GM19025 (cell line): ENCODE measurements around the gene LNPEP.

Experiments used
- ATAC-seq: cut with Tn5 transposase; IDR thresholded peaks from one replicate; pipeline ENCODE4 v1.9.1; 2021; ENCODE audit warnings: mild to moderate bottlenecking, low read depth, moderate library complexity; ENCODE audit not compliant: unreplicated experiment

LNPEP gene

GRCh38 chr5:96994493-96994892 lies 58.6 kb downstream of the LNPEP start:
- no peak for ATAC-seq

GRCh38 chr5:96995419-96995818 lies 59.5 kb downstream of the LNPEP start:
- no peak for ATAC-seq

DNA sequence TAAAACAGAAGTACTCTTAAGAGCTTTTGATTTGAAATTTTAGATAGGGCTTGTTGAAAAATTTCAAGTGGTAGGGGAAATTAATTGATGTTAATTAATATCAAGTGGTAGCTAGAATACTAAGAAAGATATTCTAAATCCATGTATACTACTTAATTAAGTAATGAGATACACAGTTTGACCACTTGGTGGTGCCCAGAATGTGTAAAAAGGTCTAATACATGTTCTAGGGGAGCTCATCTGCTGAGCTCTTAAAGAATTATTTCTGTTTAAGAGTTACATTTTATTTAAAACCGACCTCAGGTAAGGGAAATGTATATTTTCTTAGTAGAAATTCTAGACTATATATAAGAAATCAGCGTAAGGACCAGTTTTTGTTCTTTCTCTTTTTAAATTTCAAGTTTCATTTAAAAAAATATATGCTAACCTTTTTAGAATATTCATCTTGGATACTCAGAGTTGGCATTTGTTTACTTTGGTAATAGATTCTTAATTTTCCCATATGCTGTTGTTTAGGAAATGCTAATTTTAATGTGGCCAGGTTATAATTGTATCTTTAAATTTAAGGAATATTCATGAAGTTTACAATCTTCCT lies 61.5 kb downstream of the LNPEP start:
- no peak for ATAC-seq

GRCh38 chr5:96999856-97000255 lies 64.0 kb downstream of the LNPEP start:
- ATAC-seq: no peak

DNA sequence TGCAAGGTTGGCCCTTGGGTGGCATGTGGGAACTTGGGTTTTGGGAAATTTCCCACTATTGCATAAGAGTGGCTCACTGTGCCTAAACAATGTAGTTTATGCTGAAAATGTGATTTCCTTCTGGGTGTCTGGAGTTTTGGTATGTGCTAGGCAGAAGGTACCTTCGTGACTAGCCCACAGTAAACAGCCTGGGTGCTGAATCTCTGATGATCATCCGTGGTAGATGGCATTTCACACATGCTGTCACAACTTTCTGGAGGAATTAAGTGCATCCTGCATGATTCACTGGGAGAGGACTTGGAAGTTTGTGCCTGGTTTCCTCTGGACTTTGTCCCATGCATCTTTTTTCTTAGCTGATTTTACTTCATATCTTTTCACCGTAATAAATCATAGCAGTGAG lies 64.5 kb downstream of the LNPEP start:
- no peak for ATAC-seq

GRCh38 chr5:97002983-97003382 lies 67.1 kb downstream of the LNPEP start:
- ATAC-seq: no peak

- no peak for ATAC-seq
Measured at GRCh38 chr5:97004423-97005060, 68.7 kb downstream of the LNPEP start.

- no peak for ATAC-seq
Measured at GRCh38 chr5:97006454-97007060, 70.7 kb downstream of the LNPEP start.

DNA sequence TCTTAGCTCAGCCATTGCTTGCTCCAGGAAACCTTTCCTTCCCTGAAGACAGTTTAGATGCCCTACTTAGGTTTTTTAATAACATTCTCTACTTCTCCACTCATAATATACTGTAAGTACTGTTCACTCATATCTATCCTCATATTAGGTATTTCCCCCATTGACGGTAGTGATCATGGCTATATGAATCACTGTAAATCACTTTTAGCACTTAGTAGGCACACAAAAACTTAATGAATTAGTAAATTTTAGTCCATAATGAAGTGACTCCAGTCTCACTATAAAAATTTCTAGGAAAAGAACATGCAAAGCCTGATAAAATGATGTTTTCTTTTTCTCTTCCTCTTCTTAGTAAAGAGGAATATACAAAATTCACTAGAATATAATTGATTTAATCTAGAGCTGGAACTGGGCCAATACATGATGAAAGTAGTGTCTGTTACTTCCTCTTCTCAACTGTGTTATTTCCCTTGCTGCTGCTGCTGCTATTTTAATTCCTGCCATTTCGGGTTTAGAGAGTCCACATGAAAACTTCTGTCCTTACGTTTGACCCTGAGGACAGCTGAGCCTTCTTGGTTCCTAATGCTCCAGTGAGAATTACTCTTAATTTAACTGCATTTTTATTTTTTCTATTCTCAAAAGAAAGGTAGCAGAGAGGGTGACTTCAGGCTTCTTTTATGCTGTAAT lies 73.5 kb downstream of the LNPEP start:
- ATAC-seq: no peak

DNA sequence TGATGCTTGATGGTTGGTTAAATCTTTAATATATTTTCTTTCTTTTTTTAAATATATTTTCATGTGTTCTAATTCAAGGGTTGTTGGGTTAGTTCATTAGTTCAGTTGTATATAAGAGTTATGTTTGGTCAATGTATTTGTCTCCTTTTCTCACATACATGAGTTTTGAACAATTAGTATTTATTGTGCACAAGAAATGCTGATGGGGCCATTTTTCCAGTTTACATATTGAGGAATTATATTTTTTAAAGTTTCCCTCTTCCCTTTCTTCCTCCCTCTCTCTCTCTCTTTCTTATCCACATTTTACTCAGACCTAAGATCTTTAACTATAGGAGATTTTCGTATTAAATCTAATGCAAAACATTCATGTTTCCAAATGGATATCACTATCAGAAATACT lies 74.0 kb downstream of the LNPEP start:
- no peak for ATAC-seq

DNA sequence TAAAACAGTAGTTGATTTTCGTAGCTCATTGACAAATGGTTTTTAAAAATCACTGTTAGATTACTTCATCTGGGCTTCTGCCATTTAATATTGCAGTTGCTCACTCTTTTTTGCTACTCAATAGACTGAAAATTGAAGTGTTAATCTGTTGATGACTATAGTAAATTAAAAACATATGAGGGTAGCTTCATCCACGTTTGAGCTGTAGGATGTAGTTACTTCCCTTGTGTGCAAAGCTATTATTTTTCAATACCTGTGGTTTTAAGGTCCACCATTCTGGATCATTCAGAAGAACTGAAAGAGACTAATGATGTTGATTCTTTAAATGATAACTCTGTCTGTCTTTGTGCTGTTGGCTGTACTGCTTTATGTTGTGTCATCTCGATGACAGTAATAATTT lies 74.7 kb downstream of the LNPEP start:
- ATAC-seq: no peak

- ATAC-seq: no peak
Measured at GRCh38 chr5:97011567-97011966, 75.7 kb downstream of the LNPEP start.

DNA sequence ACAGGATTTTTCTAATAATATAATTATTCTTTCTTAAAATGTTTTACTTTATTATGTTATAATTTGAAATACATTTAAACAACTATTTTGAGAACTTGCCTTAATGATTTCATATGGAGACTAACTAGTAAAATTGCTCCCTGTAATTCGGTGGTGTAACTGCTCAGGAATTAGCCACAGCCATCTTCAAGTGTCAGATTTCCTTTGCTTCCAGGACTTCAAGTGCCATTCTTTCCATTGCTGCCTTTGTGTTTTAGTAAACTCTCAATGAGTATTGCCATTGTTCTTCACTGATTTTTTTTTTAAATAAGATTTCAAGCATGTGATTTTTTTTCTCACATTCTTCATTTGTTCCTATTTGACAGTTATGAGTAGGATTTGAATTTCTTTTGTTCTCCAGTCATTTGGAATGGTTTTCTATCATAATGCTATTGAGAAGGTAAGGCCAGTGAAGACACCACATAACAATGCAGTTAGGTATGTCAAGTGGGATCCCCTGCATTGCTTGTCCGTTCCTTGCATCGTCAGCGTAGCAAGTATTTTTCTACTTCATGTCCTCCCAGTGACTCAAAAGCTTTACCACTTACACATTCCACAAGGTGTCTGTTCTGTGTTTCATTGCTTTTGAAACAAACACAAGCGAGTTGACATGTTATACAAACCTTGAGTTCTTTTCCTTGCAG lies 83.7 kb downstream of the LNPEP start:
- ATAC-seq: no peak

DNA sequence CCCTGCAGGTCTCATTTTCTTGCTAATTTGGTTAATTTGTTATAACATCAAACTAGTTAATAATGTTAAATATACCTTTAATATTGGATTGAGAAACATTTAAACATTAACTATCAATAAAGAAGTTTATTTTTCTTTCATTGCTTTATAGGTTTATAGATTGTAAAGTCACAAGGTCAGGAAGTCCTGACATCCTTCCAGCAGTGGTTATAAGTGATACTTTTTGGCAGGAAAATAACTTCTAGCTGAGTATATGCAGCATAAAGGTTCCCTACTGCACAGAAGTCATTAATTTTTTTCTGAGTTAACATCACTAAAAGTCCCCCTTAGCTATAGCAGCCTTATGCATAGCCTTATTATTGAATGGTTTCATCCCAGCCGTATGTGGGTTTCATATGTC lies 85.5 kb downstream of the LNPEP start:
- ATAC-seq: no peak

DNA sequence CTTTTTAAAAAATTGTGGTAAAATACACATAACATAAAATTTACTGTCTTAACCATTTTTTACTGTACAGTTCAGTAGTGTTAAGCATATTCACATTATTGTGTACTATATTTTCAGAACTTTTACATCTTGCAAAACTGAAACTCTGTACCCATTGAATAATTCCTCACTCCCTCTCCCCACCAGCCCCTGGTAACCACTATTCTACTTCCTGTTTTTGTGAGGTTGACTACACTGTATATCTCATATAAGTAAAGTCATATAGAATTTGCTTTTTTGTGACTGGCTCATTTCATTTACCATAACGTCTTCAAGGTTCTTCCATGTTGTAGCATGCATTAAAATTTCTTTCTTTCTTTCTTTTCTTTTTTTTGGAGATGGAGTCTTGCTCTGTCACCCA lies 87.0 kb downstream of the LNPEP start:
- ATAC-seq: no peak

DNA sequence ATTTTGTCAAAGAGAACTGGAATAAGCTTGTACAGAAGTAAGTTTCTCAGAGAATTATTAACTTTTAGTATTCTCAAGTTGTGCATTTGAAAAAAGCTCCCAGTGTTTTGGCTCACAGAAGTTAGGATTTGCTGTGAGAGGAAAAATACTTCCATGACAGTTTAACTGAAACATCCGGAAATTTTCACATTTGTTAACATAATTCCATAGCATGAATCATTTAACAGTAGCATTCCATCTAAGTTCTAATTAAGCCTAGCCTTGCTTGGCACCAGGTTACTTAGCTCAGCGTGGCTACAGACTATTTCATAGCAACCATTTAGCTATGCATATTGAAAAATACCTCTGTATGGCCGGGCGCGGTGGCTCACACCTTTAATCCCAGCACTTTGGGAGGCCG lies 90.8 kb downstream of the LNPEP start:
- no peak for ATAC-seq

DNA sequence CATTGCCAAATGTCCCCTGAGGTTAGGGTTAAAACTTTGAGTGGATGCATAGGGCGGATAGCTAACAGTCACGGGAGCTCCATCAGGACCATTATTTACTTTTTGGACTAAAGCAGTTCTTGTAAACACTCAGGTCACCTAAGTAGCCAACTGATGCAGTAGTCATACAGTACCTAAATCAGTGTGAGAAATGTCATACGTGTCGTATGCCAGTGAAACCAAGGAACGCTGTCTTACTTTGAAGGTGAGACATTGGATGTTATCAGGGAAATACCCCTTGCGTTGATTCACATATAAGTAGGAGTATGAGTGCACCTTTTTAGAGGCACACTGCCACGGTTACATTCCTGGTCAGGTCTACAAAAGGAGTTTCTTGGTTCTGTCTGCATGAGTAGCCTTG lies 101.9 kb downstream of the LNPEP start:
- ATAC-seq: no peak

DNA sequence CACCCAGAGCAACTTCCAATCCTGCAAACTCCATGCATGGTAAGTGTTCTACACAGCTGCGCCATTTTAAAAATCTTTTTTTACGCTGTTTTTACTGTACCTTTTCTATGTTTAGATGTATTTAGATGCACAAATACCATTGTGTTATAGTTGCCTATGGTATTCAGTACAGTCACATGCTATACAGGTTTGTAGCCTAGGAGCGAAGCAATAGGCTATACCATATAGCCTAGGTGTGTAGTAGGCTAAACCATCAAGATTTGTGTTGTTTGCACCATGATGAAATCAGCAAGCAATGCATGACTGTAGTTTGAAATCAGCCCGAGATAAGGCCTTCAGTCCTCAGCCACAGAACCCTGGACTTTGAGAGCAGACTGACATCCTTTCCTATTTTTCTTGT lies 105.4 kb downstream of the LNPEP start:
- ATAC-seq: no peak

DNA sequence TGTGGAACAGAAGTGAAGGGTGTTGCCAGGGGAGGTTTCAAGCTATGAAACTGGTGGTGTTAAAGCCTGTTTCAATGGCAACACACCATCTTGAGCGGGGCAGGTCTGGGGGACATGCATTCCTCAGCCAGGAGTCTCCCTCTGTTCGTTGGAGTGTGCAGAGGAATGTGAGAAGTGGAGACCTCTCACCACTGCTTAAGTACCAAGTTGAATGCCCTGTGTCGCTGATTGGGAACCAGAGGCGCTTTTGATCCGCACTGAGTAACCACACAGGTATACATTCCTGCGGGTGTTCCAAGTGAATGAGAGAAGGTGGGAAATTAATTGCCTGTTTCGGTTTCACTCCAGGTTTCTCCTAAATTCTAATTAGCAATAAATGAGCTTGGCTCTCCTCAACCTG lies 107.1 kb downstream of the LNPEP start:
- ATAC-seq: no peak

- ATAC-seq: no peak
Measured at GRCh38 chr5:97043511-97043910, 107.6 kb downstream of the LNPEP start.

GRCh38 chr5:97044052-97044451 lies 108.2 kb downstream of the LNPEP start:
- ATAC-seq: no peak
